Effector CD8-positive, alpha-beta T cell (primary cell): Measurements from ENCODE around the gene ZNF593.

Source experiments
- DNase-seq: peaks from one replicate; lab custom pipeline; 2025; lab: John Stamatoyannopoulos, UW

Gene ZNF593

GRCh38 chr1:26169198-26169554 lies 532 bp upstream of the ZNF593 start:
- no peak for DNase-seq

DNA sequence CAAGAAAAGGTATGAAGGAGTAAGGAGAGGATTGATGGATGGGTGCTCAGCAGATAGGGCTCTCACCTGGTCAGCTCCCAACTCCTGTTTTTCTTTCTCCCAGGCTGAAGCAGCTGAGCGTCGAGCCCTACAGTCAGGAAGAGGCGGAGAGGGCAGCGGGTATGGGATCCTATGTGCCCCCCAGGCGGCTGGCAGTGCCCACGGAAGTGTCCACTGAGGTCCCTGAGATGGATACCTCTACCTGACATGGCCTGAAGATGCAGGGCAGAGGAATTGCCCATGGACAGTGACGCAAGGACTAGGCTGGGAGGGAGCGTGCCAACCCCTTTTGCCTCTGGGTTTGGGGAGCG lies 739 bp downstream of the ZNF593 start:
- no peak for DNase-seq

DNA sequence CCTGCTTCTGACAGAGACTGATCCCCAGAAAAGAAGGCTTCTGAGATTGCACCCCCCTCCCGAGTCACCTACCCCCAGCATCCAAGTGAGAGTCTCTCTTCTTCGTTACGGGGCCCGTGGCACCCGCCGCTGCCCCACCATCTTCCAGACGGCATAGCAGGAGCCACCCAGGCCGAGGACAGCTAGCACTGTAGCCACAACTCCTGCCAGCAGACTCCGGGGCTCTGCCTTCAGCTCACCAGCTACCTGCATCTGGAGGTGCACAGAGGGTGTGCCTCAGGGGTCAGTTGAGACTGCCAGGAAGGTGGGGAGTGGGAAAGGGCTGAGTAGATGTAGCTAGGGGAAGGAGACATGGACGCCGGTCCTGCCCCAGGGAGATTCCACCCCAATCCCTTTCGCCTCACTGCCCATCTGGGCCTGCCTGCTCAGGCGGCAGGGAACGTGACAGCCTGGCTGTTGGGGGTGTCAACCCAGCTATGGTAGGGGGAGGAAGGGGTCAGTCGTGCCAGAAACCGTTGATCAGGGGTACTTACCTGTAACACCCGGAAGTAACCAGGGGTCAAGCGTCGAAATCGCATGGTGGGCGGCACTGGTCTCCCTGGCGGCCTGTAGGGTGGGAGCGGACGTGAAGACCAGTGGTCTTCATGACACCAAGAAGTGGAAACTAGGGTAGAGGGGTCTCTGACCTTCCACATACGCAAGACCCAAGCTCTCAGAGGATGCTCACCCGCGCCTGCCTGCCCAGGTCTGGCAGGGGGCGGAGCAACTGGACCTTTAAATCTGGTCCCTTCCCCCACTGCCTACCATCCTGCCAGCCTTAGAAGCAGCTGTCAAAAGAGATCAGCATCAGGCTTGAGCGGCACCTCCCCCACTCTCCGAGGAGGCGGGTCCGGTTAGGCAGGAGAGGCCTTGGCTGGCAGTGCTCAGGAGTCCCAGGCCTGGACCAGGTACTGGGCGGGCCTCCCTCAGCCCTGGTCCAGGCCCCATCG lies 1.7 kb downstream of the ZNF593 start, which contains the start of gene ZNF593OS:
Gene ZNF593OS (minus strand): TSS at position 749 of the 989 bp plus-strand sequence. CDS start 171 bp downstream, at position 578.
- DNase-seq, result no peak

DNA sequence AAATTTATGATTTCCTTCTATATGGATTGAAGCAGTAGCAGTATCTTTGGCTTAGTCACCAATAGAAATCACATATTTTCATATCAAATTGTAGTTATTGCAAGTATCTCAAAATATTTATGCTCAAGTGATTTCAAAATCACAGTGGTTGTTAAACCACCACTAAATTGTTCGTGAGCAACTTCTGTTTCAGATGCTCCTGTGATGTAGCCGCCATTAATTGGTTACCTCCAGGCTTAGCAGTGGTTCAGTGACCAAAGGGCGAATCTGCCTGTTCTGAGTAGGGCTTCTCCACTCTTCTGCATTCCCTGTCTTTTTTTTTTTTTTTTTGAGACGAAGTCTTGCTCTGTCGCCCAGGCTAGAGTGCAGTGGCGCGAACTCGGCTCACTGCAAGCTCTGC lies 5.6 kb downstream of the ZNF593 start:
- DNase-seq, result no peak

GRCh38 chr1:26177182-26177684 lies 7.5 kb downstream of the ZNF593 start, which contains the start of gene CNKSR1:
Gene CNKSR1, plus strand, starts transcription at chr1:26177491. Its CDS starts 57 bp downstream, at chr1:26177548.
- DNase-seq, result no peak

DNA sequence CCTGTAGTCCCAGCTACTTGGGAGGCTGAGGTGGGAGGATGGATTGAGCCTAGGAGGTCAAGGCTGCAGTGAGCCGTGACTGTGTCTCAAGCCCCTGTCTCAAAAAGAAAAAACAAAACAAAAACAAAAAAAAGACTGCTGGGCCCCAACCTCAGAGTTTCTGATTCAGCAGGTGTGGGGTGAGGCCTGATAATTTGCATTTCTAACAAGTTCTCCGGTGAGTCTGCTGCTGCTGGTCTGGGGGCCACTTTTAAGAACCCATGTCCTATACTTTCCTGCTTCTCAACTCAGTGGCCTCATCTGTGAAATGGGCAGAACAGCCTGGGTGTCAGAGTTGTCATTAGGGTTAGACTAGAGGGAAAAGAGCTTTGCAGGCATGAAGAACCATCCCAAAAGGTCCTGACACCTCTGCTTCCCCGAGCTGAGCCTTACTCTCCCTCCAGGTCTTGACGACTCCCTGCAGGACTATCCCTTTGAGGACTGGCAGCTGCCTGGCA lies 10.3 kb downstream of the ZNF593 start:
- no peak for DNase-seq

- DNase-seq, result no peak
Measured at GRCh38 chr1:26181586-26182382, 12.1 kb downstream of the ZNF593 start.

GRCh38 chr1:26182383-26182696 lies 12.6 kb downstream of the ZNF593 start:
- no peak for DNase-seq

DNA sequence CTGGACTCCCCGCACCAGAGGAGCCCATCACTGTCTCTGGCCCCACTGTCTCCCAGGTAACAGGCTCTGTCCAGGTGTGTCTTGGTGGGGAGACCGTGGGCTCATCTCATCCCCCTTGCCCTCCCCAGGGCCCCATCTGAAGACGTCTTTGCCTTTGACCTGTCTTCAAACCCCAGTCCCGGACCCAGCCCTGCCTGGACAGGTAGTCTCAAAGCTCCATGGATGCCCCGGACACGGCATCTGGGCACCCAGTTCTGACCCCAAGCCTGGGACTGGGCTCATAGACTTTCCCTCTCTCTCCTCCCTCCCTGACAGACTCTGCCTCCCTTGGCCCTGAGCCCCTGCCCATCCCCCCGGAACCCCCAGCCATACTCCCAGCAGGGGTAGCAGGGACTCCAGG lies 14.4 kb downstream of the ZNF593 start:
- DNase-seq, result no peak

DNA sequence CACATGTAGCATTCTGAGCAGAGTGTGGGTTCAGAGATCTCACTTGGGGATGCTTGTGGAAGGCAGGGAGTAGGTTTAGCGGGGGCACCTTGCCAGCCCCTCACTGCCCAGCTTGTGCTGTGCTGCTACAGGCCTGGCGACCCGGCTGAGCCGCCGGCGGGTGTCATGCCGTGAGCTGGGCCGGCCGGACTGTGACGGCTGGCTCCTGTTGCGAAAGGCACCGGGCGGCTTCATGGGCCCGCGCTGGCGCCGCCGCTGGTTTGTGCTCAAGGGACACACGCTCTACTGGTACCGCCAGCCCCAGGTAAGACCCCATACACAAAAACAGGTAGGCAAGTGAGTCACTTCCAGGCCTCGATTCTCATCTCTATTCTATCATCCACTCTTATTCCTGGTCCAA lies 15.2 kb downstream of the ZNF593 start:
- no peak for DNase-seq

GRCh38 chr1:26187882-26188281 lies 18.2 kb downstream of the ZNF593 start:
- DNase-seq, result no peak

GRCh38 chr1:26188477-26188876 lies 18.8 kb downstream of the ZNF593 start:
- no peak for DNase-seq

DNA sequence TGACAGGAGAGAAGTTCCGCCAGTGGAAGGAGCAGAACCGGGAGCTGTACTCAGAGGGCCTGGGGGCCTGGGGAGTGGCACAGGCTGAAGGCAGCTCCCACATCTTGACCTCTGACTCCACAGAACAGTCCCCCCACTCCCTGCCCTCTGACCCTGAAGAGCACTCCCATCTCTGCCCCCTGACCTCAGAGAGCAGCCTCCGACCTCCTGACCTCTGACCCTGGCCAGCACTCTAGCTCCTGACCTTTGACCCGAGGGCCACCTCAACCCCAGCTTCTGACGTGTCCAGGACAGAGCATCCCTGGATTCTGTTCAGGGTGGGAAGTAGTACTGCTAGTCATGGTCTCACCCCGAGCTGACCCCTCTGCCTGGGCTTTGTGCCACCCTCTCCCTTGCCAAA lies 19.6 kb downstream of the ZNF593 start:
- DNase-seq, result no peak

DNA sequence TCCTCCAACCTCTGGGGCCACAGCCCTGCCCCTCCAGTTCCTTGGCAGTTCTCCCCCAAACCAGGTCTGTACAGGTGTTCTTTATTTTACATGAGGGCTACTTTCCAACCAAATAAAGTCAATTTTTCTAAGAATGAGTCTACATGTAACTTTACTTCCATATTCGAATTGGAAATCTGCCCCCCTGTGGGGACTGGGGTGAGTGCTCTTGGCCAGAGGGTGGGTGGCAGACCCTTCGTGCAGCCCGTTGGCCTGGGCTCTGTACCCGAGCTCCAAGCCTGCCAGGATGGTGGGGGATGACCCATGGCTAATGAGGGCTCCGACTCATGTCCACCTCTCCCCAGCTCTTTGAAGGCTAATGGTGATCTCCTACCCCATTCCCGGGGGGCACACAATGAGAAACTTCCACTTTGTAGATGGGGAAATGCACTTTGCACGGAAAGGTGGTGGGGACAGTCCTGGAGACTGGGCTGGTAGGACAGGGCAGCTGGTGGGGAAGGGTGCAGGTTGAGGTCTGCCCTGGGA lies 20.1 kb downstream of the ZNF593 start:
- no peak for DNase-seq

- DNase-seq, result no peak
Measured at GRCh38 chr1:26190373-26190987, 20.8 kb downstream of the ZNF593 start, which contains the start of gene CATSPER4. Gene CATSPER4, plus strand, starts transcription at chr1:26190602. Its CDS starts 26 bp downstream, at chr1:26190628.

GRCh38 chr1:26191739-26192138 lies 22.0 kb downstream of the ZNF593 start:
- DNase-seq, result no peak

DNA sequence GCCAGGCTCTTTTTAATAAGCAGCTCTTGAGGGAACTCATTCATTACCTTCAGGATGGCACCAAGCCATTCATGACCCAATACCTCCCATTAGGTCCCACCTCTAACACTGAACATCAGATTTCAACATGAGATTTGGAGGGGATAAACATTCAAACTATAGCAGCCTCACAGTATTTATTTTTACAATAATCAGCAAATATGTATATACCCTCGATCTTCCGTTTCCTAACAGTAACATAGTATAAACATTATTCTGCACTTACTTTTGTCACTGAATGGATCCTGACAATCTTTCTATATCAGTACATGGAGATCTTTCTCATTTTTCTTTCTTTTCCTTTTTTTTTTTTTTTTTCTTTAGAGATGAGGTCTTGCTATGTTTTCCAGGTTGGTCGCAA lies 26.1 kb downstream of the ZNF593 start:
- DNase-seq, result no peak

DNA sequence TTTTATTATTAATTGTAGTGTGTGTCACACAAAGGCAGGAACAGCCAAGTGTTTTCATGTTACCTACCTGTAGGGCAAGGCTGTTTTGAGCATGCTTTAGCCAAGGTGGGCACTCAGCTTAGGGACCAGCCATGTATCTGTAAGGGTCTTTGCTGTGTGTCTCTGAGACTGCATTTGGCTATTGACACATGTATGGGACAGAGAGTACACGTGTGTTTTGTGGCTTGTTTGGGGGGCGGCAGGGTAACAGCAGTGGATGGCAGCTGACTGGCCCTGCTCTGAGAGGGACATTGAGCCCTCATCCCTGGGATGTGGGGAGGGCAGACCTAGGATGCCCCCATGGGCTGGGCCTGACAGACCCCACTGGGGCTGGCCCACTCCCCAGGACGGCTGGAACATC lies 27.6 kb downstream of the ZNF593 start:
- DNase-seq, result no peak

- no peak for DNase-seq
Measured at GRCh38 chr1:26197813-26198212, 28.1 kb downstream of the ZNF593 start.

DNA sequence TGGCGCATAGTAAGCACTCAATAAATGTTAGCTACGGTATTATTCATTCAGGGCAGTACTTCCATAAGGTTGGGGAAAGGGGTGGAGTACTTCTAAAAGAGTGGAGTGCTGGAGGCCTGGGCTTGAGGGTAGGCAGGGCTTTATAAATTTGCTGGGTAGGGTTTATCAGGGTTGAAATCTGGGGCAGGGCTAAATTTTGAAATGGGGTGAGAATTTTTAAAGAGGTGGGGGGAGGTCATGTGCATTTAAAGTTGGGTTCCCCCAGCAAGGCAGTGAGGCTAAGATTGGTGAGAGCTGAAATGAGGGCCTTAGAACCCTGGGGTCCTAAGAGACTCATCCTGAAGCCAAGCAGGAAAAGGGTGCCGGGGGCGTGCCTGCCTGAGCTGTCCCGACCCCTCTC lies 30.7 kb downstream of the ZNF593 start:
- no peak for DNase-seq

DNA sequence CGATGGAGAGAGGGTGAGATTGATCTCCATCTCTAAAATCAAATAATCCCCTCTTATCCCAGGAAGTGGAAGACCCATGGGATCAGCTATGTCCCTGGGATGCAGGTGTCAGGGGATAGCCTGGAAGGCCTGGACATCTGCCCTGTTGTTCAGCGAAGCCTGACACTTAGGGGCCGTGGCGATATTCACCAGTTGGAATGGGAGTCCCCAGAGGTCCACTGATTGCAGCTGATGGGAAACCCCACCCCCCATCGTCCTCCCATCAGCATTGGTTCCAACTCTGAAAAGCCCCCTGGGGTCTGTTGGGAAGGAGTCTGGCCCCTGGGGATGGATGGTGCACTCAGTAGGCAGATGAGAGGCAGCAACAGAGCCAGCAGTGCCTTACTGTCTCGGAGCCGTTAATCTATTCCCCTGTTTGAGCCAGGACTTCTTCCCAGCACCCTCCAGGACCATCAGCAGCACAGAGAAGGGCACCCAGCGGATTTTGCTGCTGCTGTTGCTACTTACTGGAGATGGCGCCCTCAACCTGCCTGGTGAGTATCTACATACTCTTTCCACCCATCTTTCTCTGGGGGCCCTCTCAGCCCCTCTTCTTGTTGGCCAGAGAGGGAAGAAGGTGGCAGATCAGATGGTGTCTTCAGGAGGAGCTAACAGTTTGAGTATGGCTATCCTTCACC lies 34.1 kb downstream of the ZNF593 start:
- DNase-seq, result no peak
